ENCODE results near the gene CEP104.

CEP104 gene

GRCh38 chr1:3824650-3825049, 32.4 kb downstream of the CEP104 start:
- ATAC-seq, result no peak
- TF ChIP-seq POU6F1 (CRISPR knock-in tag; IDR thresholded peaks at IDR 0.05; ENCODE audit: borderline replicate concordance, low read depth) (no peak), TSHZ2 (CRISPR knock-in tag; IDR thresholded peaks at IDR 0.05) (no peak), CSRNP3 (CRISPR knock-in tag; IDR thresholded peaks at IDR 0.05) (no peak), BACH2 (CRISPR knock-in tag; IDR thresholded peaks at IDR 0.05; ENCODE audit: borderline replicate concordance) (no peak), ZNF8 (CRISPR knock-in tag; IDR thresholded peaks at IDR 0.05) (no peak), ESRRG (CRISPR knock-in tag; IDR thresholded peaks at IDR 0.05) (no peak), ZC3H10 (CRISPR knock-in tag; IDR thresholded peaks at IDR 0.05) (no peak), TOX (CRISPR knock-in tag; IDR thresholded peaks at IDR 0.05; ENCODE audit: borderline replicate concordance) (no peak), ZNF70 (CRISPR knock-in tag; IDR thresholded peaks at IDR 0.05) (no peak), ZFP30 (CRISPR knock-in tag; IDR thresholded peaks at IDR 0.05) (no peak)

- ATAC-seq, result no peak
- TF ChIP-seq POU6F1 (CRISPR knock-in tag; IDR thresholded peaks at IDR 0.05; ENCODE audit: borderline replicate concordance, low read depth) (no peak), ARNTL (CRISPR knock-in tag; IDR thresholded peaks at IDR 0.05; ENCODE audit: borderline replicate concordance, low read depth) (no peak), CSRNP3 (CRISPR knock-in tag; IDR thresholded peaks at IDR 0.05) (no peak), CREB5 (CRISPR knock-in tag; IDR thresholded peaks at IDR 0.05; ENCODE audit: low read depth) (no peak), ZNF8 (CRISPR knock-in tag; IDR thresholded peaks at IDR 0.05) (no peak), ZC3H10 (CRISPR knock-in tag; IDR thresholded peaks at IDR 0.05) (no peak), CSDC2 (CRISPR knock-in tag; IDR thresholded peaks at IDR 0.05) (no peak), TSHZ2 (CRISPR knock-in tag; IDR thresholded peaks at IDR 0.05) (no peak), ZNF565 (CRISPR knock-in tag; conservative IDR thresholded peaks at IDR 0.05; ENCODE audit: low read depth) (no peak), ZNF70 (CRISPR knock-in tag; IDR thresholded peaks at IDR 0.05) (no peak), ZFP30 (CRISPR knock-in tag; IDR thresholded peaks at IDR 0.05) (no peak), GLIS3 (CRISPR knock-in tag; IDR thresholded peaks at IDR 0.05) (no peak), OSR1 (CRISPR knock-in tag; IDR thresholded peaks at IDR 0.05) (no peak), ZFP3 (CRISPR knock-in tag; IDR thresholded peaks at IDR 0.05) (no peak), SNAI2 (CRISPR knock-in tag; IDR thresholded peaks at IDR 0.05) (no peak)
Measured at GRCh38 chr1:3822421-3822820, 34.6 kb downstream of the CEP104 start.
